ENCODE measurements around the gene JAZF1.

Gene JAZF1

GRCh38 chr7:28168393-28169158 is 12.0 kb downstream of the JAZF1 start:
- H3K4me3 ChIP-seq (ENCODE audit: low read depth, low read length) = no peak overlapping the region
- TF ChIP-seq, protein P1, sequence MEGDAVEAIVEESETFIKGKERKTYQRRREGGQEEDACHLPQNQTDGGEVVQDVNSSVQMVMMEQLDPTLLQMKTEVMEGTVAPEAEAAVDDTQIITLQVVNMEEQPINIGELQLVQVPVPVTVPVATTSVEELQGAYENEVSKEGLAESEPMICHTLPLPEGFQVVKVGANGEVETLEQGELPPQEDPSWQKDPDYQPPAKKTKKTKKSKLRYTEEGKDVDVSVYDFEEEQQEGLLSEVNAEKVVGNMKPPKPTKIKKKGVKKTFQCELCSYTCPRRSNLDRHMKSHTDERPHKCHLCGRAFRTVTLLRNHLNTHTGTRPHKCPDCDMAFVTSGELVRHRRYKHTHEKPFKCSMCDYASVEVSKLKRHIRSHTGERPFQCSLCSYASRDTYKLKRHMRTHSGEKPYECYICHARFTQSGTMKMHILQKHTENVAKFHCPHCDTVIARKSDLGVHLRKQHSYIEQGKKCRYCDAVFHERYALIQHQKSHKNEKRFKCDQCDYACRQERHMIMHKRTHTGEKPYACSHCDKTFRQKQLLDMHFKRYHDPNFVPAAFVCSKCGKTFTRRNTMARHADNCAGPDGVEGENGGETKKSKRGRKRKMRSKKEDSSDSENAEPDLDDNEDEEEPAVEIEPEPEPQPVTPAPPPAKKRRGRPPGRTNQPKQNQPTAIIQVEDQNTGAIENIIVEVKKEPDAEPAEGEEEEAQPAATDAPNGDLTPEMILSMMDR (IDR thresholded peaks at IDR 0.05; ENCODE audit: low read depth, low read length, missing control alignments) = no peak
- DNase-seq (ENCODE audit: low read depth) = no peak

GRCh38 chr7:28166982-28167715 is 13.4 kb downstream of the JAZF1 start:
- no peak overlapping the region for H3K4me3 ChIP-seq (ENCODE audit: low read depth, low read length)
- TF ChIP-seq, protein P1 (IDR thresholded peaks at IDR 0.05; ENCODE audit: low read depth, low read length, missing control alignments) = no peak
- no peak for DNase-seq (ENCODE audit: low read depth)

DNA sequence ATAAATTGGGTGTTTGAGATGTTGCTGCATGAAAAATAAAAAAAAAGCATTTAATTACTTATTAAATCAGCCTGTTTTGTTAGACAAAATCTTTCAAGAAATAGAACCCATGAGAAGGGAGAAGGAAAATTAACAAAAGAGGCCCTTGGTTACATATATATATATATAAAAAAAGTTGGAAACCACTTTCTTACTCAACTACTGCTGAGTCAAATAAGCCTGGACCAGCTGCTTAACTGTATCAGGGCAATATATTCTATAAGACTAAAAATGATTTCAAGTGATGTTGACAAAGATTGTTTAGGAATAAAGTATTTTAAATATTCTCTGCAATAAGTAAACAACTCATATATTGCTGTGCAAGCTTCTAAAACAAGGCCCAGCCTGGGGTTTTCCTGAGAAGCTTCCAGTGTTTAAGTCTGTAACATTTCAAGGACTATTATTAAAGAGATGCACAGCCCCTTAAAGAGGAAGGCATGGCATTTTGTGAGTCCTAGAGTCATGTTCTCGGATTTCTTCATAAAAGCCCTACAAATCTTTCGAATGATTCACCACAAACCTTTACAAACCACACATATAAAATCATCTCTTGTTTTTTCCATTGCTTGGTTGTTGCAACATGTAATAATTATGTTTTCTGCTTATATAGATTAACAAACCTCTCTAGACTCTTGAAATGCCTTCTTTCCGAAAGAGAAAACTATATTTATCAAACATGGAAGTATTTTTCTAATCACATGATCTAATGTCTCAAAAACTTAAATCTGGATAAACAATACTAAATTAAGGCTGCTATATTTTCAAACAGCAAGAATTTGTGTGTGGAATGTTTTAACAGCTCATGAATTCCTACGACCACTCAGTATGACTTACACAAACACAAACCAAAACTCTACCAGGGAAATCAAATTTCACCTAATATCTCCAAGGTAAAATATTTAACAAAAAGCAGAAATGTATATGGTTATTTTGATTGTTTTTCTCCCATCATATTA is 14.3 kb downstream of the JAZF1 start:
- H3K4me3 ChIP-seq (ENCODE audit: low read depth, low read length) = no peak overlapping the region
- TF ChIP-seq, protein P1 (IDR thresholded peaks at IDR 0.05; ENCODE audit: low read depth, low read length, missing control alignments) = no peak
- no peak for DNase-seq (ENCODE audit: low read depth)

DNA sequence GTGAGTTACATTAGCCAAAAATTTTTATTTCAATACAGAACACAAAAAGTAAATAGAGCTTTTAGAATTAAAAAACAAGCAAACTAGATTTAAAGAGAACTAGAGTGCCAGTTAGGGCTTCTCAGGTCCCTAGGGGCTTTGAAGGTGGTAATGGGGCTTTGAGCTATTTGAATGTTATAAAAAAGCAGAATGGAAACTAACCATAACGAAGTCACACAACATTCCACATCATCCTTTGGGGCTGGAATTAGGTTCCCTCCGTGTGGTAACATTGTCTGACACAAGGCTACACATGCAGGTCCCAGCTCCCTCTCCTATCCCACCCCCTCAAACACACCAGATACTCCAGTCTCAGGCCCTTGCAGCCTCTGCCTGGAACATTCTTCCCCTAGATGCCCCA is 15.3 kb downstream of the JAZF1 start:
- H3K4me3 ChIP-seq (ENCODE audit: low read depth, low read length) = no peak overlapping the region
- DNase-seq (ENCODE audit: low read depth) = no peak

DNA sequence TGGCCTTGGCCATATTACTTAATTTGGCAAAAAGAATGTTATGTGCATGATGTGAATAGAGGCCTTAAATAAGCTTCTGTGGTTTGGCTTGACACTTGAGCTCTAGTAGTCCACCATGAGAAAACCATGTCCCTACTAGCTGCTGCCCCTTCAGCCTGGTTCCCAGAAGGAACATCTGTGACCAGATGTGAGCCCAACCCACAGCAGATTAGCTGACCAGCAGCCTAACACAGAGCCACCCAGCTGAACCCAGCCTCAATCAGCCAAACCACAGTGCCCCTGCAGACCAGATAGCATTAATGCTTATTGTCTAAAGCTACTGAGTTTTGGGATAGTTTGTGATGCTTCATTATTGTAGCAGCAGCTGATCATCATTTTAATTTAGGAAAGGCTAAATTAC is 16.6 kb downstream of the JAZF1 start:
- DNase-seq (ENCODE audit: low read depth) = no peak
- H3K4me3 ChIP-seq (ENCODE audit: low read depth, low read length) = no peak overlapping the region
- TF ChIP-seq, protein P1 (IDR thresholded peaks at IDR 0.05; ENCODE audit: low read depth, low read length, missing control alignments) = no peak

More for the DNA sequence above, 15.3 kb downstream of the JAZF1 start:
- TF ChIP-seq, protein P1 (IDR thresholded peaks at IDR 0.05; ENCODE audit: low read depth, low read length, missing control alignments) = no peak

DNA sequence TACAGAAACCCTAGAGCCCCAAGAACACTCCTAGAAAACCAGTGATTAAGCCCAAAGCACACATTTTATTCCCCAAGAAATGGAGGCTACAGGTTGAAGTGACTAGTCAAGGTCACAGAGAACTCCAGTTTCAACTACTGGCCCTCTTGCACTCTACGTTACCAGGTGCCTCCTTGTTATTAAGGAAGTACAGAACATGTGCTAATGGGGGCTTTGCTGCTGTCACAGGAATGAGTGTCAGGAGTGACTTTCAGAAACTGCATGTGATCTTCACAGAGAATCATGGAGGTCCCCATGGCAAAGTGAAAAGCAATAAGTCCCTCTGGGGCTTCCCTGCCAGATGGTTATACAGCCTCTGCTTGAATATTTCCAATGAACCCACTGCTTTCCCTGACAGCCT is 19.3 kb downstream of the JAZF1 start:
- H3K4me3 ChIP-seq (ENCODE audit: low read depth, low read length) = no peak overlapping the region
- TF ChIP-seq, protein P1 (IDR thresholded peaks at IDR 0.05; ENCODE audit: low read depth, low read length, missing control alignments) = no peak
- DNase-seq (ENCODE audit: low read depth) = no peak
